GM18861 (cell line): Measurements from ENCODE around the gene CXCL10.
"Not testable (repeated sequence)": the region's sequence is repeated elsewhere in the genome, so short reads cannot be mapped to it uniquely, and the experiment has no call there.

Experiments
- ATAC-seq: cut with Tn5 transposase; IDR thresholded peaks from one replicate; pipeline ENCODE4 v1.9.1; 2021; ENCODE audit not compliant: unreplicated experiment

CXCL10 gene

DNA sequence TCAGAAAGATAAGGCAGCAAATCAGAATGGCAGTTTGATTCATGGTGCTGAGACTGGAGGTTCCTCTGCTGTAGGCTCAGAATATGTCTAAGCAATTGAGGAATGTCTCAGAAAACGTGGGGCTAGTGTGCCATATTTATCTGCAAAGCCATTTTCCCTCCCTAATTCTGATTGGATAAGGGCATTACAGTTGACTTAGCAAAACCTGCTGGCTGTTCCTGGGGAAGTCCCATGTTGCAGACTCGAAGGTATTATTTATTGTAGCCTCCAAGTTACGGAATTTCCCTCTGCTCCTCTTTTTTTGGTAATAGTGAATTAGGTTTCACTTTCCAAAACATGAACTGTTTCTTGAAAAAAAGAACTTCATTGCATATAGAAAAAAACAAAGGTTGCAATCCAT, at the start of gene CXCL10:
TSS of gene CXCL10 (minus strand) at position 109 of the 400 bp plus-strand sequence. CDS start at position 43, 66 bp downstream.
- ATAC-seq: no peak

DNA sequence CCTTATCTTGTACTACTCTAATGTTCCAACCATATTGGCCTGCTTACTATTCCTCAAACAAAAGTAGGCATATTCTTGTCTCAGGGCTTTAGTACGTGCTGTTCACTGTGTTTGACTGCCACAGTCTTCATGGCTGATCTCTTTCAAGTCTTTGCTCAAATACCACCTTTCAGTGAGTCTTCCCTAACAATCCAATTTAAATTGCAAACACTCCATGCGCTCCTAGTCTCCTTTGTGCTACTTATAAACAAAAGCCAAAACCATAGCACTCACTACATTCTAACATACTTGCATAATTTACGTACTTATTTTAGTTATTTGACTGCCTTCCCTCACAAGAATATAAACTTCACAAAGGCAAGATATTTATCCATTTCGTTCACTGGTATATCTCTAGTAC, 49.5 kb upstream of the CXCL10 start:
- no peak for ATAC-seq

DNA sequence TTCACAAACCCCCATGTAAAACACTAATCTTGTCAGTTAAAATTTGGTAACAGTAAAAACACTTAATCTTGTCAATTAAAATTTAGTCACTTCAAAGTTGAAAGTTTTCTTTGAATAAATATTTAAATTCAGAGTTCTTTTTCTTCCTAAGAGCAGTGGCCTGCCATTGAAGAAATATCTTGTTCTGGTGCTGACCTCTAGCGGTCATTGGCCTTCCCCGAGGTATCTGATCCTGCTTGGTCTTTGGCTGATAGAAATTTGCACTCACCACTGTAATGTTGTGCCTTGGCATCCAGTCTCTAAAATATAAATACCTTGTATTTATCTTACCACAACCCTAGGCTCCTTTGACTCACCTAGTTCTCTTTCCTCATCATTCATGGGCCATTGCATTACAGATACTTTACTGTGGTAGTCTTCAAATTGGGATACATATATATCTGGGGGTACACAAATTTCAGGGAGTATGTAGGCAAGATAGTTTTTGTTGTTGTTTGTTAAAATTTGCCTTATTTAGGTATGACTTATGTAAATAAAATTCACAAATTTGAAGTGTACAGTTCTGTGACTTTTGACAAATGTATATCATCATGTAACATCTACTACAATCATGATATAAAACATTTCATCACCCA, 44.5 kb upstream of the CXCL10 start:
- peak; percentile 80 for ATAC-seq

DNA sequence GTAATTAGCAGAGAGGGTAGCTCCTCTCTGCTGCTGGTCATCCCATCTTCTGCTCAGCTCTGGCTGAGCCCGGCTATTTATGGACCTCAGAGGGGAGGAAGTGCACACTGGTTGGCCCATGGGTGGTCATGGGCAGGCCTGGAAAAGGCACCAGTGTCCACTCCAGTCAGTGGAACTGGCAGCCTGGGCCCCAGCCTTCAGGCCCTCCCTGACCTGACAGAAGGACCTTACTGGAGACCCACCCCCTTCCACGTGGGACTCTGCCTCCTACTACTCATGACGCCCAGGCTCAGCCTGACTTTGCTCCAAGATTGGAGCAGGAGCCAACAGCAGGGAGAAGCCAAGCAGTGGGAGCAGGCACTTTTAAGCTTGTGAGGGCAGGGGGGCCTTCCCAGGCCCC, 43.2 kb upstream of the CXCL10 start:
- no peak for ATAC-seq

DNA sequence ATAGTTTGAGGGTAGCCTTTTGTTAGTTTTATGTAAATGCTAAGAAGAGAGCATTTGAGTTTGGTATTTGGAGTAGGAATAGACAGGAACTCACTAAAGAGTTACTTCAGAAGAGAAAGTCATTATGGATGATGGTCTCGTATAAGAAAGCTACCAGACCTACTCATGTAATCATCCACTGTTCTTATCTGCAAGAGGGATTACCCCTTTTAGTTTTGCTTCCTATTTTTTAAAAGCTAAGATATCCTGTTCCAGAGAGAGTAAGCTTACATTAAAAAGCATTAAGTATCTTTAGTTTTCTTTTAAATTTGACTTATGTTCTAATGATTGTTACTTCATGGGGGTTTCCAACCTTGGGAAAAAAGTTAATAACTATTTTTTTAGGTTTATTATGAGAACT, 38.7 kb upstream of the CXCL10 start:
- peak; percentile 72 for ATAC-seq

DNA sequence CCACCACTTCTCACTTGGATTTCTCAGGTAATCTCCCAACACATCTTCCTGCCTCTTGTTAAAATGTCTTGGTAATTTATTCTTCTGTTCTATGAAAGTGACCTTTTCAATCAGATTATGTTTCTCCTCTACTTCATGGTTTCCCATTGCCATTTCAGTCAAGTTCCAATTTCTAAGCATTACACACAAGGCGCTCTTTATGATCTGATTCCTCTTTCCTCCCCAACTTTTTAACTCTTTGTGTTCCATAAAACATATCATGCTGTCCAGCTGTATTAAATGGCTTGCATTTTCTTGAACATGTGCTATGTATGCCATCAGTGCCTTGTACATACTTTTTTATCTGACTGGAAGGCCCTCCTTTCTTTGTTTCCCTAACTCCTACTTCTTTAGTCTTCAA, 38.1 kb upstream of the CXCL10 start:
- ATAC-seq: no peak

DNA sequence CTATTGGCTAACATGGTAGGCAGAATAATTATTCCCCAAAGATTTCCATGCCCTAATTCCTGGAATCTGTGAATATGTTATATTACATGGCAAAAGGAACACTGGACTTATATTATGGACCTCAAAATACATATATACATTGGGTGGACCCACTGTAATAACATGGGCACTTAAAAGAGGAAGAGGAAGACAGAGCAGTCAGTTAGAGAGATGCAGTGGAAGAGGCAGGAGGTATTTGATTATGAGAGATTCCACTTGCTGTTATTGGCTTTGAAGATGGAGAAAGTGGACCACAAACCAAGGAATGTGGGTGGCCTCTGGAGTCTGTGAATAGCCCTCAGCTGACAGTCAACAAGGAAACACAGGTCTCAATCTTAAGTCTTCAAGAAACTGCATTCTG, 37.2 kb upstream of the CXCL10 start:
- ATAC-seq: no peak

DNA sequence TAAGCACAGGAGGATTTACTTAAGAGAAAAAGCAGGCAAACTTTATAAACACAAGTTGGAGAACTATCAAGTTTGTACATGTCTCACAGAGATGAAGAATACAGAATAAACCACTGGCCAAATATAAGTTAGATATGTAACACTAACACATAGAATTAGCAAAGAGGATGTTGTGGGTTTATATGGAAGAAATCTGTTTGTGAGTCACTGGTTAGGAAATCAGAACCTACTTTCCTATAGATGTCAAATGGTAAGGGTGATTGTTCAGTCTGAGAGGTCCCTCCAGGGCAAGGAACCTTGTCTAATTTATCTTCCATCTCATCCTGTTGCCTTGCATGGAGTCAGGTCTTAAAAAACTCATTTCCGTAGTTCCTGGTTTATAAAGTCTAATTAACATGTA, 36.5 kb upstream of the CXCL10 start:
- no peak for ATAC-seq

DNA sequence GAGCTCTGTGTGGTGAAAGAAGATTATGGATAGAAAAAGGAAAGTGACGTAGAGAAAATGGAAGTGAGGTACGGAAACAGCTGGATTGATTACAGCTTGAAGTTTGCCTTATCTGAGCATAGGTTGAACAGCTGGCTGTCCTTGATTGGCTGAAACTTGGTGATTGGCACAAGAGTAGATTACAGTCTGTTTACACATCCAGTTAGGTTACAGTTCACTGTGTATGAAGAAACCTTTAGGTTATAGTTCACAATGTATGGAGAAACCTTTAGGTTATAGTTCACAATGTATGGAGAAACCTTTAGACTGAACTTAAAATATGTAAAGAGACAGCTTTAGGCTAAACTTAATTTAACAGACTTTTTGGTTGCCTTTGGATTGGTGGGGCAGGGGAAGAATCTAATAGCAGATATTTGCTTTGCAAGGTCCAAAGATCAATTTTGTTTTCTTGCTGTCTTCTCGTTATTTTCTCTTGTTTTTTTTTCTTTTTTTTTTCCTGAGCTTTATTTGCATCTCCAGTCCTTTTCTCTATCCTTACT, 35.7 kb upstream of the CXCL10 start:
- ATAC-seq: no peak

DNA sequence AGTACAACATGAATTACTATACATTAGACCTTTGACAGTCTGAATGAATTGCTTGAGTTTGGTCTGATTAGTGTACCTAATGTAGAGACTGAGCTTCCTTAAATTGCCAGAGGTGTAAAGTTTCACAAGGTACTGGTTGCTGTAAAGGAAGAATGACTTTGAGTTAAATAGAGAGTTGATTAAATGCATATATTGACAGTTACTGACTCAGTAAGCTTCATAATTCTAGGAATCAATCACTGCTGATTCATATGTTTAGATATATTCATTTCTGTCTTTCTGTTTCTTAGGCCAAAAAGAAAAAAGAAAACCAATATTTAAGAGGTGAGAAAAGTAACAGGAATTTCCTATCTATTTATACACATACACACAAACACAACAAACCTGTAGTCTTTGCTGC, 35.0 kb upstream of the CXCL10 start:
- ATAC-seq: peak; percentile 26

DNA sequence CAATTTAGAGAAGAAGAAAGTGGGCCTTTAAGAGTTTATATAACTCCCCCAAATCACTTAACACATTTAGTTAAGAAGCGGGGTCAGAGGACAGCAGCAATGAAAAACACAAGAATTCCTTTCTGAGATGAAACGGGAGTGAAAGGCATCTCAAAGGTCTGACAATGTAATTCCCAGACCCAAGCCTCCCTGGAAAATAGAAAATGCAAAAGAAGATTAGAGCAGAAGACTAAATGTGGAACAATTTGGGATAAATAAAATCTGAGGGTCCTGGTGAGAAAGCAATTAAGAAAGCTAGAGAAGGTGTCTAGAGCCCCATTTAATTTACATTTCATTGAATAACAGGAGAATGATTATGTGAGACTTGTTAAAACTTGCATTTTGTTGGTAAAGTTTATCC, 32.1 kb upstream of the CXCL10 start:
- ATAC-seq: no peak

DNA sequence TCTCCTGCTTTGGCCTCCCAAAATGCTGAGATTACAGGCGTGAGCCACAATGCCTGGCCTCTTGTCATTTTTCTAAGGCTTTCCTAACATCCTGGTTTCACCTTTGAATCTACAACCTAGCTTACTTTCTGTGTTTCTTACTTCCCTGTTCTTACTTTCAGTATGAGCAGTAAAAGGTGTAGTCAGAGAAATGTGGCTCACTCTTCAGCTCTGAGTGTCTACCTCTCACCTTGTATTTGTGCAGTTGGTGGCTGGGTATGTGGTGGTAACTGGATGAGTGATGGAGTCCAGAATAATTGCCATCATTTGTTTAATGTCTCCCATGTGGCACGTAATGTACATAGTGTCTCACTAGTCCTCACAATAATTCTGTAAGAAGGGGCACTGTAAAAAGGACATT, 31.7 kb upstream of the CXCL10 start:
- peak; percentile 95 for ATAC-seq

DNA sequence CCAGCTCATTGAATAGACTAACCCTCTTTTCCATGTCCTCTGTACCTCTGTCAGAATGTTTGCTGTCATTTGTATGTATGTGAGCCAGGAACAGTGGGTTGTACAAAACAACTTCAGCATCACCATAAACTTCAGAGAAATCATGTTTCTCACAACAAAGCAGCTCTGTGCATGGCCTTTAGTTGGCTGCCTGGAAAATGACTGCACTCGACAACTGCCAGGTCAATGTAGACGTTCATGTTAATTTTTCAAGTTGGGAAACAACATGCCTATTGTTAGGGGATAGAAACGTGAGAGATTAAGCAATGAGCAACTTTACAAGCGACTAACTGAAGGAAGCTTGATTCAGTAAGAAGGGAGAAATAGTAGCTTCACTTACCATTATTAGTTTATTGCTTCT, 30.4 kb upstream of the CXCL10 start:
- ATAC-seq: no peak

DNA sequence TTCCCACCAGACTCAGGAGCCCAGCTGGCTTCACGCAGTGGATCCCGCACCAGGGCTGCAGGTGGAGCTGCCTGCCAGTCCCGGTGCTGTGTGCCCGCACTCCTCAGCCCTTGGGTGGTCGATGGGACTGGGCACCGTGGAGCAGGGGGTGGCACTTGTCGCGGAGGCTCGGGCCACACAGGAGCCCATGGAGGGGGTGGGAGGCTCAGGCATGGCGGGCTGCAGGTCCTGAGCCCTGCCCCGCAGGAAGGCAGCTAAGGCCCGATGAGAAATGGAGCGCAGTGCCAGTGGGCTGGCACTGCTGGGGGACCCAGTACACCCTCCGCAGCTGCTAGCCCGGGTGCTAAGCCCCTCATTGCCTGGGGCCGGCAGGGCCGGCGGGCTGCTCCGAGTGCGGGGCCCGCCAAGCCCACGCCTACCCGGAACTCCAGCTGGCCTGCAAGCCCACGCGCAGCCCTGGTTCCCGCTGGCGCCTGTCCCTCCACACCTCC, 27.3 kb upstream of the CXCL10 start:
- not testable (repeated sequence) for ATAC-seq

DNA sequence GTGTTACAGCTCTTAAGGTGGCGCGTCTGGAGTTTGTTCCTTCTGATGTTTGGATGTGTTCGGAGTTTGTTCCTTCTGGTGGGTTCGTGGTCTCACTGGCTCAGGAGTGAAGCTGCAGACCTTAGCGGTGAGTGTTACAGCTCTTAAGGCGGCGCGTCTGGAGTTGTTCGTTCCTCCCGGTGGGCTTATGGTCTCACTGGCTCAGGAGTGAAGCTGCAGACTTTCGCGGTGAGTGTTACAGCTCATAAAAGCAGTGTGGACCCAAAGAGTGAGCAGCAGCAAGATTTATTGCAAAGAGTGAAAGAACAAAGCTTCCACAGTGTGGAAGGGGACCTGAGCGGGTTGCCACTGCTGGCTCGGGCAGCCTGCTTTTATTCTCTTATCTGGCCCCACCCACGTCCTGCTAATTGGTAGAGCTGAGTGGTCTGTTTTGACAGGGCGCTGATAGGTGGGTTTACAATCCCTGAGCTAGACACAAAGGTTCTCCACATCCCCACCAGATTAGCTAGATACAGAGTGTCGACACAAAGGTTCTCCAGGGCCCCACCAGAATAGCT, 26.6 kb upstream of the CXCL10 start:
- not testable (repeated sequence) for ATAC-seq

DNA sequence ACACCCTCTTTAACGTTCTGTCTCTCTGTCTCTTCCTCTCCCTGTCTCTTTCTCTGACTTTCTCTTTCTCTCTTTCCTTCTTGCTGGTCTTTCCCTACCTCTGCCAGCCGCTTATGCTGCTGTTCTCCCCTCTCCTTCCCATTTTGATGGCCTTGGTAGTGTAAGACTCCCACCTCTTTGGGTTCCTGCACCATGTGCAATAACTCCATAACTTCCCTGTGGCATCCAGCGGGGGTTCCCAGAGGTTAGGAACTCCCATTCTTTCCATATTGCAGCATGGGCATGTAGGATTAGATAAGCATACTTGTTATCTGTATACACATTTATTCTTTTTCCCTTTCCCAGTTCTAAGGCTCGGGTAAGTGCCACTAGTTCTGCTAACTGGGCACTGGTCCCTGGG, 21.4 kb upstream of the CXCL10 start:
- not testable (repeated sequence) for ATAC-seq

DNA sequence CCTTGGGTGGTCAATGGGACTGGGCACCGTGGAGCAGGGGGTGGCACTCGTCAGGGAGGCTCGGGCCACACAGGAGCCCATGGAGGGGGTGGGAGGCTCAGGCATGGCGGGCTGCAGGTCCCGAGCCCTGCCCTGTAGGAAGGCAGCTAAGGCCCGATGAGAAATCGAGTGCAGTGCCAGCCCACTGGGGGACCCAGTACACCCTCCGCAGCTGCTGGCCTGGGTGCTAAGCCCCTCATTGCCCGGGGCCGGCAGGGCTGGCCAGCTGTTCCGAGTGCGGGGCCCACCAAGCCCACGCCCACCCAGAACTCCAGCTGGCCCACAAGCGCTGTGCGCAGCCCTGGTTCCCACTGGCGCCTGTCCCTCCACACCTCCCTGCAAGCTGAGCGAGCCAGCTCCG, 20.0 kb upstream of the CXCL10 start:
- ATAC-seq: not testable (repeated sequence)

DNA sequence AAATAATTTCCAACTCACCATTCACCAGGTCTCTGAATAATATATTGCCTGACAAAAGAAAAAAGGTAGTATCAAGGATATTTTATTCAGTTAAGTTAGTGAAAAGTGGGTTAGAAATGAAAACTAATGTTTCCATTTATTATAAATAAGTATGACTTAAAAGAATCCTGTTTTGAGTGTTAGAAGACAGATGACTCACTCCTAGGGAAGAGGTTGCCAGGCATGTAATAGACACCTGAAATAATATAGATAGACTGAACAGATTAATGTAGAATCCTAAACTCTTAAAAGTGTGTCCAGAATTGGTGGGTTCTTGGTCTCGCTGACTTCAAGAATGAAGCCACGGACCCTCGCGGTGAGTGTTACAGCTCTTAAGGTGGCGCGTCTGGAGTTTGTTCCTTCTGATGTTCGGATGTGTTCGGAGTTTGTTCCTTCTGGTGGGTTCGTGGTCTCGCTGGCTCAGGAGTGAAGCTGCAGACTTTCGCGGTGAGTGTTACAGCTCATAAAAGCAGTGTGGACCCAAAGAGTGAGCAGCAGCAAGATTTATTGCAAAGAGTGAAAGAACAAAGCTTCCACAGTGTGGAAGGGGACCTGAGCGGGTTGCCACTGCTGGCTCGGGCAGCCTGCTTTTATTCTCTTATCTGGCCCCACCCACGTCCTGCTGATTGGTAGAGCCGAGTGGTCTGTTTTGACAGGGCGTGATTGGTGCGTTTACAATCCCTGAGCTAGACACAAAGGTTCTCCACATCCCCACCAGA, 19.1 kb upstream of the CXCL10 start:
- ATAC-seq: not testable (repeated sequence)

DNA sequence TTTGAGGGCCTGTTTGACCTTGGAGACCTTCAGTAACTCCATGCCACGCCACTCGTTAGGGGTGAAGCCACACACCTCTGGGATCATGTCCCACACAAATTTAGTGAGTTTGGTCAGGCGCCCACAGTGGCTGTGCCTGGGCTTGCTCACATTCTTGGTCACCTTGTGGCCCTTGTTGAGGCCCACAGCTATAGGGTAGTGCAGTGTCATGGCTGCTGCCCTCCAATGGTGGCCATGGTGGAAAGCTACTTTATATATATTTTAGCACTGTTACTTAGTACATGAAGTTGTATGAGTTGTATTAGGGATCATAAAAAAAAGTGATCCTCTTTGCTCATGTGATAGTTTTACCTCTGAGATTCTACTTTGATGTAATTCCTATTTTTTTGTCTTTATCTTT, 13.6 kb upstream of the CXCL10 start:
- no peak for ATAC-seq

DNA sequence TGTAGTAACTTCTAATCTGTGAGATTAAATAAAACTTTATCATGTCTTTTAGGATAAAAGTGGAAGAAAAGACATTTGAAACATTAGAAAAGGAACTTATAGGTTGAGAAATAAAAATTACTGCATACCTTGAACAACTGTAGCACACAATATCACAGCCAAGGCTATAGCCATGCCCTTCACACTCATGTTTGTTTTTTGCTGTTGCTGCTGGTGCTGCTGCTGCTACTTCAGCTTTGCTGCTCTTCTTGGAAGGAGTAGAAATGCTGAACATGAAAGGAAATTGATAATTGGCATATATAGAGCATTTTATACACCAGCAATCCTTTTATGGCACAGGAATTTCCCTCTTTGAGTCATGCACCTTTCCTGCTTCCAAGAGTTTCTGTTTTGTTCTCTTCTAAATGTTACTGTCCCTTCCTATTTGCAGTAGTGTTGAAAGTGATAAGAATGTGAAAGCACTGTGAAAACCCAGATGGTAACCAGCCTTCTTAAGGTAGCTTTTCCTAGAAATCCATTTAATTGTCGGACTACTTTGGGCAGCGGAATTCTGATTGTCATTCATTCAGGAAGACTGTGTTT, 12.6 kb upstream of the CXCL10 start, which contains the start of gene CXCL11:
TSS of gene CXCL11 (minus strand) at position 272 of the 582 bp plus-strand sequence. CDS start at position 189, 83 bp downstream.
- no peak for ATAC-seq

DNA sequence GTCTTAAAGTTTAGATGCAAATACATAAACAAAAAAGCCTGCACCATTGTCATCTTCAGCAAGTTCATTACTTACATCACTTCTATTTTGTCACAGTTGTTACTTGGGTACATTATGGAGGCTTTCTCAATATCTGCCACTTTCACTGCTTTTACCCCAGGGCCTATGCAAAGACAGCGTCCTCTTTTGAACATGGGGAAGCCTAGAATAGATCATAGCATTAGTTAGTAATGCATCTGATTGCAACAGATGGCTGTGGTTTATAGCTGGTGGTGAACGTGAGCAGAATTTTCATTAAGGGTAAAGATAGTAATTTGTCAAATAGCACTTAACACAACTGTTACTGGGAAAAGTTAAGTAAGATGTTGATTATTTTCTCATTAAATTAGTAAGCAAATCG, 11.8 kb upstream of the CXCL10 start:
- ATAC-seq: no peak
